Measurements from ENCODE around the gene TAS2R19.
"Not testable (repeated sequence)": the region's sequence is repeated elsewhere in the genome, so short reads cannot be mapped to it uniquely, and the experiment has no call there.

TAS2R19 gene, protein sequence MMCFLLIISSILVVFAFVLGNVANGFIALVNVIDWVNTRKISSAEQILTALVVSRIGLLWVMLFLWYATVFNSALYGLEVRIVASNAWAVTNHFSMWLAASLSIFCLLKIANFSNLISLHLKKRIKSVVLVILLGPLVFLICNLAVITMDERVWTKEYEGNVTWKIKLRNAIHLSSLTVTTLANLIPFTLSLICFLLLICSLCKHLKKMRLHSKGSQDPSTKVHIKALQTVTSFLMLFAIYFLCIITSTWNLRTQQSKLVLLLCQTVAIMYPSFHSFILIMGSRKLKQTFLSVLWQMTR
- long read RNA-seq, donor 1, partial matches to known transcripts = 0 of 2 reads
- long read RNA-seq, donor 1, other reads (novel, unspliced or antisense) = 0 of 2 reads
- long read RNA-seq, donor 2 = 0 reads
- long read RNA-seq, donor 3, partial matches to known transcripts = 0 of 1 reads
- long read RNA-seq, donor 3, other reads (novel, unspliced or antisense) = 0 of 1 reads
- long read RNA-seq, donor 4, partial matches to known transcripts = 0 of 2 reads
- long read RNA-seq, donor 4, other reads (novel, unspliced or antisense) = 0 of 2 reads
- long read RNA-seq, donor 5, partial matches to known transcripts = 0 of 1 reads
- long read RNA-seq, donor 5, other reads (novel, unspliced or antisense) = 0 of 1 reads
- long read RNA-seq, donor 6, partial matches to known transcripts = 0 of 2 reads
- long read RNA-seq, donor 6, other reads (novel, unspliced or antisense) = 0 of 2 reads
- long read RNA-seq, donor 7 = 0 reads
- long read RNA-seq, donor 8, transcript TAS2R19-201 (1 exons, 1,002 nt) = major isoform, 5 of 5 reads
- long read RNA-seq, donor 8, partial matches to known transcripts = 0 of 5 reads
- long read RNA-seq, donor 8, other reads (novel, unspliced or antisense) = 0 of 5 reads

DNA sequence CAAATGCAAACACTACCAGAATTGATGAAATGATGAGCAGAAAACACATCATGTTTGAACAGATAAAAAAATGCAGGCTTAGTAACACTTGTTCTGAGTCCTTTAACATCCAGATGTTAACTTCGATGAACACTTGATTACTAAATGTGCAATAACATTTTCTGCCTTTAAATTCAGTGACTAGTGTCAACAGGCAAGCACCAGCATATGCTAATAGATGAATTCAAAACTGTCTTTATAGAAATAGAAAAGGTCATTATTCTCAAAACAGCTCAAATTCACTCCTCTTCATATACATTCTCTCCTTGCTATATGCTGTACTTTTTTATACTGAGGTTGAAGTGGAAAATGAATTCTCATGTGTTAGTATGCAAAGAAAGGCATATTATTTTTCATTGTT is at the start of gene TAS2R19:
Gene TAS2R19 (minus strand): TSS at position 101 of the 400 bp plus-strand sequence. CDS start 49 bp downstream, at position 52.
- no peak for DNase-seq

DNA sequence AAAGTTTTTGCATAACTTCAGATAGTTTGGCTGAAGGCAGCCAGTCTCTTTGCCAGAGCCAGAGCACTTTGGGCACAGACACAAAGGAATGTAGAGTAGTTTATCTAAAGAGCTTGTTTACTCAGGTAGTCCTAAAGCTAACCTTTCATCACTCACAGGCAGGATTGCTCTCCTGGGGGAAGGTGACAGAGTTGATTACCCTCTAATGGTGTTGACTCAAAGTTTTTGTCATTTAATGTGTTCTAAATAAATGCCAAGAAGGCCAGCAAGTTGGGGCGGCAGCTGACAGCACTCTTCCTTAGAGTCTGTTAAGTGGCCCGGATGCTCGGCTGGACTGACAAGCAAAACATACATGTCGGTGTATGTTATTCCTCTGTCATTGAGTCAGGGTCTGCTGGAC is 49.0 kb upstream of the TAS2R19 start:
- DNase-seq = no peak

DNA sequence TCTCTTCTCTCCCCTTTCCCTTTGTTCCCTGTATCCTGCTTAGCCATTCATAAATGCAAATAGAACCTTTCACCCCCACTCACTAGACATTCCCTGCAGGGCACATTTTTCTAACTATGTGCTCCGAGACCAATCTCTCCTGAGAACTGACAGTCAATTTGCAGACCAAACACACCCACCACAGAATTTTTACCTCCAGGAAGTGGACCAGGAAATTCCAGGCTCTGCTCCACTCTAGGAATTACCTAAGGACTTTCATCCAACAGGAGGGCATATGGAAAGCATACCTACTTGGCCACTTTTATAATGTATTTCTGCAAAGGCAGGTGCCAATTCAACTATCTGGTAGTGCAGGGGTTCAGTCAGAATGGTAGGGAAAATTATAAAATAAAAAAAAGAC is 48.6 kb upstream of the TAS2R19 start:
- no peak for DNase-seq

DNA sequence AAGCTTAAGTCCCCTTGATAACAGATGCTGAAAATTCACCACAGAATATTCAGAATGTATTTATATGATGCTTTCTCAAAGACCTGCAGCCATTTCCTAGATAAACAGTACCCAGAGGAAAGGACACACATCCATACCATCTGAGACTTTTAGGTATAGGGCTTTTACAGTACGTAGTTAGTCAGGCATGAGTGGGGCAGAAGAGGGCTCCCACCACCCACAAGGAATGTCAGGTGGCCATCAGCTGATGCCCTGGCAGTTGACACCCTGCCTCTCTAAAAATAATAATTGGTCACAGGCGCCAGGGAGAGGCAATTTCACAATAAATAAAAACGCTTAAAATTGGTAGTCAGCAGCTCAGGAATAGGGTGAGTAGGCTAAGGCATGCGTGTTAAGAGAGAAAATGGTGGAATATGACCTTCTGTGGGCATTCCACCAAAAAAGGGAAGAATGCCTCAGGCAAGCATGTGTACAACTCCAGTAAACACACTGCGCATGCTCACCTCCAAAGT is 47.5 kb upstream of the TAS2R19 start:
- no peak for DNase-seq

DNA sequence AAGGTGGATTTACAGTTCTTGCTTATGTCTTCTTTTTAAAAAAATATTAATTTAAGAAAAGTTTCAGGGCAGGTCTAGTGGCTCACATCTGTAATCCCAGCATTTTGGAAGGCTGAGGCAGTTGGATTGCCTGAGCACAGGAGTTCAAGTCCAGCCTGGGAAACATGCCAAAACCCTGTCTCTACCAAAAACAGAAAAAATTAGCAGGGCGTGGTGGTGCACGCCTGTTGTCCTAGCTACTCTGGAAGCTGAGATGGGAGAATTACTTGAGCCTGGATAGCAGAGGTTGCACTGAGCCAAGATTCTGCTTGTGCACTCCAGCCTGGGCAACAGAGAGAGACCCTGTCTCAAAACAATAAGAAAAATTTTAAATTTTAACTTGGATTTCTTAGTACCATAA is 45.1 kb upstream of the TAS2R19 start:
- DNase-seq = no peak

DNA sequence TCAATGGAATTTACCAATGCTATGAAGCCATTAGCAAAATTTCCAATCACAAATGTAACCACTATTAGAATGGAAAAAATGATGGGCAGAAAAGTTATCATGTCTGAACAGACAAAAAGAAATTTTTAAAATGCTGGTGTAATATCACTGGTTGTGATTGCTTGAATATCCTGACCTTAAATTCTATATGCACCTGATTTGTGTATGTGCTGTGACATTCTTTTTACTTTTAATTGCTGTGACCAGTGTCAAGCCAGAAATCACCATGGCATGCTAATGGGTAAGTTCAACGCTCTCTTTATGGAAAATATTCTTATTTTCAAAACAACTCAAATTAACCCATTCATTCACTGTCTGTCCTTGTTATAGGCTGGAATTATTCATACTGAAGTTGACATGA is 39.8 kb upstream of the TAS2R19 start, which contains the start of gene TAS2R46:
Gene TAS2R46 (minus strand): TSS at position 101 of the 400 bp plus-strand sequence. CDS start 0 bp downstream, at position 101.
- not testable (repeated sequence) for DNase-seq

DNA sequence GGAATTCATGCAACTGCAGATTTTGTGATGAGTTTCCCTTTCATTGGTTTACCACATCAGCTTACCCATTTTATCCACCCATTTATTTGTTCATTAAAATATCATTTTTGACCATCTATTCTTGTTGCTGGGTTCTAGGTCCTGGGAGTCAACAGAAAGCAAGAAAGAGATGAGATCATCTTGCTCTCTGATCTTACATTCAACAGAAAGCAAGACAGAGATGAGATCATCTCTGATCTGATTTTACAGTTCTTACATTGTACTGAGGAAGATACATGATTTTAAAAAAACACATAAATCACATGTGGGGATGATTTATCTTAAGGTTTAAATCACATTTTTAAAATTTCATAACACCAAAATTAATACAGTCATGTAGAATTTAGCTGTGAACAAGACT is 37.4 kb upstream of the TAS2R19 start:
- no peak for DNase-seq

DNA sequence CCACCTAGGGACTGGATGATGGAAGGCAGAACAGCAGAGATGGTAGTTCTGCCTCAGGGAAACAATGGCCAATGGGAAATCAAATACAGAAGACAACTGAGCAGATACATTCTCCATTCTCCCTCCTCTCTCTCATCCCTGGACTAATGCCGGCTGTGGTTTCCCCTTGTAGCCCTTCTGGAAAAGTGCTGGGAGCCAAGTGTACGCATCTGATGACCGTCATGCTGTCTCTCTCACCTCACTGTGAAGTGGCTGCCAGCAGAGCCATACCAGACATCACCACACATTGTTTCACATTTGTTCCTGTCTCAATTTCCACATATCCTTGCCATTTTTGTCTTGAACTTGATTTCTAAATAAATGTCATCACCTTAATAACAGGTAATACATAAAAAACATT is 36.6 kb upstream of the TAS2R19 start:
- DNase-seq = no peak

DNA sequence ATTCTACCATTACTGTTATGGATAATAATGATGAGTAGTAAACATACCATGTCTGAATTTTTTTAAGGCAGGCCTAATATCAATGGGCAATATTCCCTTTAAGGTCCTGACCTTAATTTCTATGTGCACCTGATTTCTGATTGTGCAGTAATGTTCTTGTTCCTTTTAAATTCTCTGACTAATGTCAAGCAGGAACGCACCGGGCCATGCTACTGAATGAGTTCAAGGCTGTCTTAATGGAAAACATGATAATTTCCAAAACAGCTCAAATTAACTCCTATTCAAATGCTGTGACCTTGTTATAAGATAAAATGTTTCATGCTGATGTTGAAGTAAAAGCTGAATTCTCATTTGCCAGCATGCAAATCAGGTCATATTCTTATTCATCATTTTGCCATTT is 32.9 kb upstream of the TAS2R19 start:
- DNase-seq = no peak

DNA sequence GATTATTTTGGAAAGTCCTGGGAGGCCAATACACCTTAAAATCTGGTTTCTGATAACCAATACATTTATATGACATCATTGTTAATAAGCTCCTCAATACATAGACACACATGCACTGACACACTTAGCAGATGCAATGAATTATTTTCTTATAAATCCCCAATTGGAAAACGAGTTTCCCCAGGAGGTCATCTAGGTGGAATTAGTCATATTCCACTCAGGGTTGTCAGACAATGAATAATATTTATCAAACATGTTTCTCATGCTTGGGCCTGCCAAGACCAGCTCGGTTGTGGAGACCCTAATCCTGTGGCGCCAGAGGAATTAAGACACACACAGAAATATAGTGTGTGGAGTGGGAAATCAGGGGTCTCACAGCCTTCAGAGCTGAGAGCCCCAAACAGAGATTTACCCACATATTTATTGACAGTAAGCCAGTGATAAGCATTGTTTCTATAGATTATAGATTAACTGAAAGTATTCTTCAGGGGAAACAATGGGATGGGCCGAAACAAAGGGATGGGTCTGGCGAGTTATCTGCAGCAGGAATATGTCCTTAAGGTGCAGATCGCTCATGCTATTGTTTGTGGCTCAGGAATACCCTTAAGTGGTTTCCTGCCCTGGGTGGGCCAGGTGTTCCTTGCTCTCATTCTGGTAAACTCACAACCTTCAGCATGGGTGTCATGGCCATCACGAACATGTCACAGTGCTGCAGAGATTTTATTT is 27.5 kb upstream of the TAS2R19 start:
- DNase-seq = not testable (repeated sequence)

DNA sequence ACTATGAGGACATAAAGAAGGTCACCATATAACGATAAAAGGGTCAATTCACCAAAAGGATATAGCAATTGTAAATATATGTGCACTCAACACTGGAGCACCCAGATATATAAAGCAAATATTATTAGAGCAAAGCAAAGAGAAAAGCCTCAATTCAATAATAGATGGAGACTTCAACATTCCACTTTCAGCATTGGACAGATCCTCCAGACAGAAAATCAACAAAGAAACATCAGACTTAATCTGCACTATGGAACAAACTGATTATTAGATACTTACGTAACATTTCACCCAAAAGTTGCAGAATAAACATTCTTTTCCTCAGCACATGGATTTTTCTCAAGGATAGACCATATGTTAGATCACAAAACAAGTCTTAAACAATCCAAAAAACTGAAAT is 18.9 kb upstream of the TAS2R19 start:
- DNase-seq = not testable (repeated sequence)

DNA sequence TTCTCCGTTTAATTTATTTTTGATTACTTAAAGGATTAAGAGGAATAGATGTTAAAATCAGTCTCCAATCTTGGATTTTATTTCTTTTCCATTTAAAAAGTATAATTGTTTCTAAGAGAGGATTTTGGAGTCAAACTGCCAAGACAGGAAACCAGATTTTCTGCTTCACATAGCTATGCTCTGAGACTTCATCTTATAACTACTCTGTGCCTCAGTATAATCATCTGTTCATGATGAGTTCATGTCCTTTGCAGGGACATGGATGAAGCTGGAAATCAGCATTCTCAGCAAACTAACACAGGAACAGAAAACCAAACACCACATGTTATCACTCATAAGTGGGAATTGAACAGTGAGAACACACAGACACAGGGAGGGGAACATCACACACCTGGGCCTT is 17.7 kb upstream of the TAS2R19 start:
- DNase-seq = no peak

DNA sequence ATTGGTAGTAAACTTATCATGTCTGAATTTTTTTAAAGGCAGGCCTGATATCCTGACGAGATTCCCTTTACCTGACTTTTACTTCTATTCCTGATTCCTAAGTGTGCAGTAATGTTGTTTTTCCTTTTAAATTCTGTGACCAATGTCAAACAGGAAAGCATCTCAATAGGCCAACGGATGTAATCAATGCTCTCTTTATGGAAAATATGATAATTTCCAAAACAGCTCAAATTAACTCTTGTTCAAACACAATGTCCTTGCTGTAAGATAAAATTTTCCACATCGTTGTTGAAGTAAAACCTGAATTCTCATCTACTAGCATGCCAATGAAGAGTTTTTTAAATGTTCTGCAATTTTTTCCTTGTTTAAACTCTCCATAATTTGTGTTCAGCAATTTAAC is 16.8 kb upstream of the TAS2R19 start:
- DNase-seq = no peak

DNA sequence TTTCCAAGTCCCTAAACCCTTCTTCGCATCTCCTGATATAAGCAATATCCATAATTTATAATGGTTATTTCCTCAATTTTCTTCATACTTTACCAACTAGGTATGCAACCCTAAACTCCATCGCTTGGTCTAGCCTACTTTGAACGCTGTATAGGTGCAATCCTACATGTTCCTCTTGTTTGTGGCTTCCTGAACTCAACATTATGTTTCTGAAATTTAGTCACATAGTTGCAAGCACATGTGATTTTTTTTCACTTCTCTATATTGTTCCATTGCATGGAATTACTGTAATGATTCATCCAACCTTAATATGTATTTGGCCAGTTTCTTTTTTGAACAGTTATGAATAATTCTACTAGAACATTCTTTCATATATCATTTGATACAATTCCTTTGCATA is 11.5 kb upstream of the TAS2R19 start:
- not testable (repeated sequence) for DNase-seq

DNA sequence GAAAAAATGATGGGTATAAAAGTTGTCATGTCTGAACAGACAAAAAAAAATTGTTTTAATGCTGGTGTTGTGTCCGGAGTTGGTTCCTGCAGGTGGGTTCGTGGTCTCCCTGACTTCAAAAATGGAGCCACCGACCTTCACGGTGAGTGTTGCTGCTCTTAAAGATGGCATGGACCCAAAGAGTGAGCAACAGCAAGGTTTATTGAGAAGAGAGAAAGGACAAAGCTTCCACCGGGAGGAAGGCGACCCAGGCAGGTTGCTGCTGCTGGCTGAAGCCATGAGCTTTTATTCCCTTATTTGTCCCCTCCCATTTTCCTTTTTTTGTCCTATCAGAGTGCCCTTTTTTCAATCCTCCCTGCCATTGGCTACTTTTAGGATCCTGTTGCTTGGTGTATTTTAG is 8.9 kb upstream of the TAS2R19 start, which contains the start of gene TAS2R31:
Gene TAS2R31 (minus strand): TSS at position 101 of the 400 bp plus-strand sequence. CDS start 72 bp downstream, at position 29.
- no peak for DNase-seq

DNA sequence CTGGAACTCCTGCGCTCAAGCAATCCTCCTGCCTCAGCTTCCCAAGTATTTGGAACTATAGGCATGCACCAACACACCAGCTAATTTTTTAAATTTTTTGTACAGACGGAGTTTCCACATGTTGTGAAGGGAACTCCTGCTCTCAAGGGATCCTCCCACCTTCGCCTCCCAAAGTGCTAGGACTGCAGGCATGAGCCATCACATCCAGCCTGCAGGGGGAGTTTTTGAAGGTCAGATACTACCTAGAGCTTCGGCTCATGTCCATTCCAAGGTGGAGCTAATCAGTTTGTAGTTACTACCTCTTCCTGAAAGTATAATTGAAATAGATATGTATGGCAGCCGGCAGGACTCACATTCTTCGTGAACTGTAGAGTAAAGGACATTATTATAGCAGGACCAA is 3.7 kb upstream of the TAS2R19 start:
- DNase-seq = no peak

DNA sequence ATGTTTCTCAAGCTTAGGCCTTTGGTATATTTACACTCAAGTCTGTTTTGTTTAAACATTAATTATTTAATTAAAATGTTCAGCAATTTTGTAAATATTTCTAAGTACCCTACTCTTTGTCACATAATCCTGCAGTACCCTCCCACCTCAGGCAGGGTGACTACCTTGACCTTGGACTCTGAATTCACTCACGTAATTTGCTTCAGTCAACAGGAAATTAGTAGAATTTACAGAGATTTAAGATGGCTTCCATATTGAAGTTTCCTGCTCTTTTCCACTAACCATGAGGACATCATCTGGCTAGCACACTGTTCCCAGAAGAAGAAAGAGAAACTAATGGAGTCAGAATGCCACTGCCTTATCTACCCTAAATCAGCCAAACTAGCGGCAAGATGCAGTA is 967 bp upstream of the TAS2R19 start:
- DNase-seq = no peak

DNA sequence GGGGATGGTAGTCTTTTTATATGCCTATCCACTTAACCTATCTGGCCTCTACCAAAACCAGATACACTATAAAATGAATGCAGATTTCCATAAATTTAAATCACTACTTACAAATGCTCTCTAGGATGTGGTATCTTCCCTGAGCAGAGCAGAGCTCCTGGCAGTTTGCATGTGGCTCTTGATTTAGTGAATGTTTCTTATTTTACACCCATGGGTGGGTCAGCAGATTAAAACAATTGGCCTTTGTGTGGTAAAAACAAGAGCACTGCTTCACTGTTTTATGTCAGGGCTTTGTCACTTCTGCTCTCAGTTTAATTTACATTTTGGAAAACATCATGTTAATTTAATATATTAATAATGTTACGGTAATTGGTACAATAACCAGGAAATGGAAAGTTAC is 5.5 kb downstream of the TAS2R19 start:
- no peak for DNase-seq

DNA sequence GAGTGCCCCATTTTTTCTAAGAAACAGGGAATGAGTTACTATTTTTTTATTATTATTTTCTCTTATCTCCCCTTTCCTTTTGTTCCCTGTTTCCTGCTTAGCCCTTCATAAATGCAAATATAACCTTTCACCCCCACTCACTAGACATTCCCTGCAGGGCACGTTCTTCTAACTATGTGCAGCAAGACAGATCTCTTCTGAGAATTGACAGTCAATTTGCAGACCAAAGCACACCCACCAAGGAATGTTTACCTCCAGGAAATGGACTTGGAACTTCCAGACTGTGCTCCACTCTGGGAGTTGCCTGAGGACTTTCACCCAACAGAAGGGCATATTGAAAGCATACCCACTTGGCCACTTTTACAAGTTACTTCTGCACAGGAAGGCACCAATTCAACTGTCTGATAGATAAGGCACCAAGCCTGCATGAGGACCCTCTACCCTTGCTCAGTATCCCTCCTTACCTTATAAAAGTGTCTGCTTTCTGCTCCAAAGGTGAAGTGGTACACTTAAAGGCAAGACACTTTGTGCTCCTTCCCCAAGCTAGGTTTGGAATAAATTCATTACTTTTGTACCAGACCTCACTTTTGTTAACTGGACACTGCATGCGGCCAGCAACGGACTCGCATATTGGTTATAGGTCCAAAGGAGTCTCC is 6.5 kb downstream of the TAS2R19 start:
- DNase-seq = no peak

DNA sequence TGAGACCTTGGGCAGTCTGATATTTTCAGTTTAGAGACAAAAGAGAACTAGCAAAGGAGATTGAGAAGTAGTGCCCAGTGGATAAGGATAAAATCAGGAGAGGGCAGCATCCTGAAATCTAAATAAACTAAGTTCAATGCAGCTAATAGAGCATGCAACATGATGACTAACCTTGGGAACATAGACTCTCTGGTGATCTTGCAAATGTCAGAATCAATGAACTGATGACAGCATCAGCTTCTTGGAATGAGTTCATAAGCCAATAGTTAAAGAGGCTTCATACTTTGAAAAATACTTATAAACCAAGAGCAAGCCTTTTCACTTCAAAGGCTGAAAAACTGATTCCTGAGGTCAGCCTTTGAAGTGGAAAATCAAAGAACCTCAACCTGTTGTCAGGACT is 8.2 kb downstream of the TAS2R19 start:
- DNase-seq = no peak

DNA sequence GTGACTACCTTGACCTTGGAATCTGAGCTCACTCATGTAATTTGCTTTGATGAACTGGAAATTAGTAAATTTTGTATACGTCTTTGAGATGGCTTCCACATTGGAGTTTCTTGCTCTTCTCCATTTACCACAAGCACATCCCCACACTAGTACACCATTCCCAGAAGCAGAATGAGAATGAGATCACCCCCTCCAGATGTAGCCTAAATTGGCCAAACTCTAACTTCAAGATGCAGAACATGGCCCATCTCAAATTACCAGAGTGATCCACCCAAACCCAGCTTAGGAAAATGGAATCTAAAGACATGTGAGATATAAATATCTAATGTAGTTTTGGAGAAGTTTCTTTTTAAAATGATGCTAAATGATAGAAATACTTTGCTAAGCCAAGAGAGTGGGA is 14.8 kb downstream of the TAS2R19 start:
- no peak for DNase-seq

DNA sequence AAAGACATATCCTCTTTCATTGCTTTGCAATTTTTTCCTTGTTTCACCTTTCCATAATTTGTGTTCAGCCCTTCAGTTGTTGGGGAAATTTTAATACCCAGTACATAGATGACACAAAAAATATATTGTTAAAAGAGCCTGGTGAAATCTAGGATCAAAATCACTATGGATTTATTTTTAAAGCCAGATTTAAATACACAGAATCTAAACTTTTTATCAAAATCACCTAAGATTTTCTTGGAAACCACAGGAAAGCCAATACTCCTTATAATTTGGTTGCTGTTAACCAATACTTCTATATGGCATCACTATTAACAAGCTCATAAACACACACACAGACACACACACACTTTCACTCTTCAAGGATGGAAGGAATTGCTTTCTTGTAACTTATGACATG is 24.2 kb downstream of the TAS2R19 start, which contains the start of gene TAS2R20:
Gene TAS2R20 (minus strand): TSS at position 101 of the 400 bp plus-strand sequence. CDS start 429 bp downstream, outside the sequence.
- DNase-seq = no peak
